Pancreas (tissue), 10 donors: ENCODE results near the gene KRTAP5-2. TPM values are rescaled to one million over a fixed set of nuclear protein-coding genes. Genes with fewer than 3 reads are reported as not detected.
A peak's percentile ranks its signal among the peaks of the same experiment; 100 is the strongest.

Experiments
- ATAC-seq, 4 donors: fragments of 200-7000 bp; cut with Tn5 transposase; one replicate each; pipeline versions ENCODE4 v1.8.0 to v1.9.1; 2020; ENCODE audit warnings: mild to moderate bottlenecking in 4 of 4, moderate library complexity in 4 of 4
- DNase-seq, 6 donors: peaks; one replicate each; pipeline ENCODE4 v3.0.0-alpha.2; 2020
- FAIRE-seq: peaks from 2 replicates; lab custom pipeline; 2012; peaks lifted over from hg19 to GRCh38; lab: Jason Lieb, UNC
- H3K27ac ChIP-seq, 4 donors: fragments of 200-600 bp; sonication (generic); 1 replicate in 3 of 4; 2 replicates in 1 of 4; pipeline versions ENCODE4 v1.5.0 to v1.8.0; 2020
- H3K27me3 ChIP-seq, 4 donors: fragments of 200-600 bp; one replicate each; pipeline ENCODE4 v1.8.0; 2021
- H3K36me3 ChIP-seq, 3 donors: fragments of 200-600 bp; sonication (generic) in 1 of 3; one replicate each; pipeline versions ENCODE4 v1.5.0 to v1.8.0; 2020 to 2021
- H3K4me1 ChIP-seq, 3 donors: fragments of 200-600 bp; one replicate each; pipeline ENCODE4 v1.8.0; 2021
- H3K4me3 ChIP-seq, 4 donors: fragments of 200-600 bp; sonication (generic) in 2 of 4; one replicate each; pipeline versions ENCODE4 v1.5.0 to v1.8.0; 2020 to 2021
- H3K9me3 ChIP-seq, 4 donors: fragments of 200-600 bp; one replicate each; pipeline ENCODE4 v1.8.0; 2021
- CTCF ChIP-seq, 4 donors: fragments of 200-600 bp; sonication (generic) in 3 of 4; IDR thresholded peaks; one replicate each; pipeline versions ENCODE4 v1.5.0 to v1.8.0; 2021; ENCODE audit warnings: antibody characterized with exemption in 4 of 4
- WGBS, 2 donors: extraction: QIAGEN DNeasy Blood & Tissue Kit; methylation state at CpG; one replicate each; pipeline ENCODE4 v1.1.7; 2013; 5-methylcytosine and 5-hydroxymethylcytosine counted together
- intact Hi-C, 3 donors: fragments of 100-400 bp; cut with DNase I; formaldehyde crosslinking; loops; one replicate each; pipeline versions ENCODE4 v1.11.1 to v1.14.2; 2022
- polyA plus RNA-seq, 2 donors: library from polyadenylated mRNA; stranded (reverse); fragments of 200-250 nt; gene quantifications; one replicate each; pipeline ENCODE4 v1.2.3, GENCODE V29; 2013
- total RNA-seq, 6 donors: library from RNA; stranded (reverse); fragmentation: NEBNext Ultra II Directional in 4 of 6; extraction: Animal tissue kit (Norgen Biotek cat#: 25700) in 4 of 6; gene quantifications; one replicate each; pipeline versions ENCODE4 v1.2.1 to v1.2.4, GENCODE V29; 2021 to 2023
- donor health status: healthy with polysubstance abuse.
- donor health status: DM: no; HTN: no; CAD: no; lungs with moderate emphysema.
- donor health status: DM: no; HTN: no; CAD: no.
- donor health status: control.
- donor health status: control.
- donor health status: Bipolar disorder and iron deficiency.
- donor health status: DM: yes; HTN: yes; CAD: no.
- donor health status: DM: no; HTN: no; CAD: no.
- donor health status: DM: no; HTN: no; CAD: no.
- donor health status: DM: yes; HTN: yes; CAD: no.

Gene KRTAP5-2
- total and polyA plus RNA-seq, 8 donors = 0.15 TPM; not detected in 7

- WGBS, 2 donors = 86 to 90% methylated on average over 8 of the region's 8 CpGs
- H3K27ac ChIP-seq = no peak overlapping the region
- DNase-seq (peak in 3 of 6 donors; percentile 7 to 52 (median 29)), FAIRE-seq (no peak), ATAC-seq (no peak)
- intact Hi-C loops = no loop called here
- peaks cover 0 to 13% (median 0%) of the 10 kb centered on the region in 3 donors for H3K4me1 ChIP-seq
- H3K4me3 ChIP-seq = peak overlapping the region in 2 of 4 donors; percentile 58 to 70
- no peaks in the 10 kb centered on the region for H3K9me3 ChIP-seq
- no peaks in the 10 kb centered on the region for H3K27me3 ChIP-seq
- no peak for TF ChIP-seq CTCF (IDR thresholded peaks at IDR 0.05)
- H3K36me3 ChIP-seq = no peaks in the 10 kb centered on the region
Observed at GRCh38 chr11:1570531-1570895, 27.6 kb downstream of the KRTAP5-2 start.

- ATAC-seq (no peak), DNase-seq (peak in 5 of 6 donors; percentile 24 to 76 (median 27)), FAIRE-seq (no peak)
- H3K27ac ChIP-seq = no peak overlapping the region
- peaks cover 0 to 17% (median 3%) of the 10 kb centered on the region in 3 donors for H3K4me1 ChIP-seq
- TF ChIP-seq CTCF (IDR thresholded peaks at IDR 0.05) = no peak
- no peaks in the 10 kb centered on the region for H3K9me3 ChIP-seq
- H3K36me3 ChIP-seq = no peaks in the 10 kb centered on the region
- 64 to 80% methylated on average over 11 of the region's 11 CpGs for WGBS, 2 donors
- peak overlapping the region in 2 of 4 donors; percentile 58 to 70 for H3K4me3 ChIP-seq
- intact Hi-C loops = no loop called here
- no peaks in the 10 kb centered on the region for H3K27me3 ChIP-seq
Observed at GRCh38 chr11:1570001-1570453, 28.1 kb downstream of the KRTAP5-2 start.

- ATAC-seq (no peak), DNase-seq (peak in 3 of 6 donors; percentile 20 to 59 (median 46)), FAIRE-seq (no peak)
- intact Hi-C loops = no loop called here
- Histone ChIP-seq H3K36me3 (no peaks in the 10 kb centered on the region), H3K27me3 (no peaks in the 10 kb centered on the region), H3K9me3 (no peaks in the 10 kb centered on the region), H3K4me1 (peaks cover 0 to 21% (median 9%) of the 10 kb centered on the region in 3 donors), H3K4me3 (no peak overlapping the region), H3K27ac (no peak overlapping the region)
- TF ChIP-seq CTCF (IDR thresholded peaks at IDR 0.05) = no peak
- WGBS, 2 donors = 73 to 84% methylated on average over 14 of the region's 14 CpGs
Observed at GRCh38 chr11:1569251-1569780, 28.8 kb downstream of the KRTAP5-2 start.

GRCh38 chr11:1568441-1568911, 29.6 kb downstream of the KRTAP5-2 start:
- H3K4me1 ChIP-seq = peaks cover 0 to 21% (median 9%) of the 10 kb centered on the region in 3 donors
- DNase-seq = peak; percentile 31 to 74 (median 48)
- H3K4me3 ChIP-seq = no peak overlapping the region
- H3K27ac ChIP-seq = no peak overlapping the region
- H3K9me3 ChIP-seq = no peaks in the 10 kb centered on the region
- no peaks in the 10 kb centered on the region for H3K27me3 ChIP-seq
- TF ChIP-seq CTCF (IDR thresholded peaks at IDR 0.05) = no peak
- FAIRE-seq = no peak
- ATAC-seq = no peak
- intact Hi-C loops = no loop called here
- 62 to 68% methylated on average over 13 of the region's 13 CpGs for WGBS, 2 donors
- H3K36me3 ChIP-seq = peaks cover 0 to 1% (median 0%) of the 10 kb centered on the region in 3 donors

- no peak overlapping the region for H3K4me3 ChIP-seq
- peaks cover 0 to 21% (median 9%) of the 10 kb centered on the region in 3 donors for H3K4me1 ChIP-seq
- no peak overlapping the region for H3K27ac ChIP-seq
- H3K9me3 ChIP-seq = no peaks in the 10 kb centered on the region
- DNase-seq = peak in 2 of 6 donors; percentile 9 to 22
- intact Hi-C loops = no loop called here
- peaks cover 0 to 9% (median 0%) of the 10 kb centered on the region in 3 donors for H3K36me3 ChIP-seq
- FAIRE-seq = no peak
- H3K27me3 ChIP-seq = no peaks in the 10 kb centered on the region
- no peak for ATAC-seq
- no peak for TF ChIP-seq CTCF (IDR thresholded peaks at IDR 0.05)
- WGBS, 2 donors = 75 to 79% methylated on average over 7 of the region's 7 CpGs
Observed at GRCh38 chr11:1567721-1568100, 30.4 kb downstream of the KRTAP5-2 start.
